ENCODE results near the gene GAS5. TPM values are rescaled to one million over a fixed set of nuclear protein-coding genes. Genes with fewer than 3 reads are reported as not detected.

The GAS5 gene
- total RNA-seq, 1 experiment from 2014 or later = 112 TPM

- no peaks in the 10 kb centered on the region for H3K9me3 ChIP-seq (ENCODE audit: low read length)
- no peak overlapping the region for H3K4me2 ChIP-seq (ENCODE audit: low read length)
- H3K36me3 ChIP-seq (ENCODE audit: low read depth, low read length) = no peaks in the 10 kb centered on the region
- ChIA-PET CTCF (no interaction called here), POLR2A (ENCODE audit: unreplicated experiment) (no interaction called here)
- DNase-seq (no peak), ATAC-seq (no peak)
- TF ChIP-seq CTCF (conservative IDR thresholded peaks at IDR 0.05; ENCODE audit: low read depth, low read length) (no peak), EZH2 (IDR thresholded peaks at IDR 0.05; ENCODE audit: low read length, unreplicated experiment) (no peak), EZH2phosphoT487 (IDR thresholded peaks at IDR 0.05; ENCODE audit: borderline replicate concordance, low read length) (no peak)
- H3K9ac ChIP-seq (ENCODE audit: low read length) = no peak overlapping the region
- no peak overlapping the region for H3K27ac ChIP-seq (ENCODE audit: low read length)
- H4K20me1 ChIP-seq (ENCODE audit: low read length) = no peaks in the 10 kb centered on the region
- intact Hi-C loops (cut with micrococcal nuclease) = no loop called here
- H3F3A ChIP-seq (ENCODE audit: low read length, unreplicated experiment) = no peaks in the 10 kb centered on the region
- no peaks in the 10 kb centered on the region for H3K9me2 ChIP-seq (replicated peaks; ENCODE audit: low read length)
- BruUV-seq (replicated peaks) = no TSS peak
- no peaks in the 10 kb centered on the region for H3K79me2 ChIP-seq (ENCODE audit: low read length)
- H3K4me1 ChIP-seq (ENCODE audit: insufficient read depth, low read length) = no peaks in the 10 kb centered on the region
- no peak overlapping the region for H2AFZ ChIP-seq (ENCODE audit: low read length)
- no peak overlapping the region for H3K4me3 ChIP-seq (ENCODE audit: low read length)
- H3K27me3 ChIP-seq (ENCODE audit: low read length) = no peaks in the 10 kb centered on the region
These were observed 36.2 kb upstream of the GAS5 start for GRCh38 chr1:173903827-173904531.

- H3K79me2 ChIP-seq (ENCODE audit: low read length) = no peaks in the 10 kb centered on the region
- no peak overlapping the region for H3K27ac ChIP-seq (ENCODE audit: low read length)
- no peaks in the 10 kb centered on the region for H3F3A ChIP-seq (ENCODE audit: low read length, unreplicated experiment)
- no peaks in the 10 kb centered on the region for H3K9me2 ChIP-seq (replicated peaks; ENCODE audit: low read length)
- no peaks in the 10 kb centered on the region for H4K20me1 ChIP-seq (ENCODE audit: low read length)
- ChIA-PET POLR2A (ENCODE audit: unreplicated experiment) (no interaction called here), CTCF (no interaction called here)
- no peak overlapping the region for H3K4me2 ChIP-seq (ENCODE audit: low read length)
- H3K9me3 ChIP-seq (ENCODE audit: low read length) = no peaks in the 10 kb centered on the region
- H2AFZ ChIP-seq (ENCODE audit: low read length) = no peak overlapping the region
- no peak overlapping the region for H3K9ac ChIP-seq (ENCODE audit: low read length)
- ATAC-seq = no peak
- intact Hi-C loops (cut with micrococcal nuclease) = no loop called here
- no peaks in the 10 kb centered on the region for H3K36me3 ChIP-seq (ENCODE audit: low read depth, low read length)
- TF ChIP-seq EZH2 (IDR thresholded peaks at IDR 0.05; ENCODE audit: low read length, unreplicated experiment) (no peak), CTCF (conservative IDR thresholded peaks at IDR 0.05; ENCODE audit: low read depth, low read length) (no peak), EZH2phosphoT487 (IDR thresholded peaks at IDR 0.05; ENCODE audit: borderline replicate concordance, low read length) (no peak)
- H3K4me3 ChIP-seq (ENCODE audit: low read length) = no peak overlapping the region
- no peaks in the 10 kb centered on the region for H3K27me3 ChIP-seq (ENCODE audit: low read length)
- no peaks in the 10 kb centered on the region for H3K4me1 ChIP-seq (ENCODE audit: insufficient read depth, low read length)
- no TSS peak for BruUV-seq (replicated peaks)
- no peak for DNase-seq
These were observed 33.2 kb upstream of the GAS5 start for GRCh38 chr1:173900992-173901391.

GRCh38 chr1:173900427-173900826 lies 32.6 kb upstream of the GAS5 start:
- Histone ChIP-seq H3K4me3 (ENCODE audit: low read length) (no peak overlapping the region), H2AFZ (ENCODE audit: low read length) (no peak overlapping the region), H3K36me3 (ENCODE audit: low read depth, low read length) (no peaks in the 10 kb centered on the region), H3K9me3 (ENCODE audit: low read length) (no peaks in the 10 kb centered on the region), H3K27me3 (ENCODE audit: low read length) (no peaks in the 10 kb centered on the region), H3K79me2 (ENCODE audit: low read length) (no peaks in the 10 kb centered on the region), H4K20me1 (ENCODE audit: low read length) (no peaks in the 10 kb centered on the region), H3K4me1 (ENCODE audit: insufficient read depth, low read length) (no peaks in the 10 kb centered on the region), H3K4me2 (ENCODE audit: low read length) (no peak overlapping the region), H3K27ac (ENCODE audit: low read length) (no peak overlapping the region), H3F3A (ENCODE audit: low read length, unreplicated experiment) (no peaks in the 10 kb centered on the region), H3K9ac (ENCODE audit: low read length) (no peak overlapping the region), H3K9me2 (replicated peaks; ENCODE audit: low read length) (no peaks in the 10 kb centered on the region)
- intact Hi-C loops (cut with micrococcal nuclease) = no loop called here
- DNase-seq (no peak), ATAC-seq (no peak)
- TF ChIP-seq CTCF (conservative IDR thresholded peaks at IDR 0.05; ENCODE audit: low read depth, low read length) (no peak), EZH2 (IDR thresholded peaks at IDR 0.05; ENCODE audit: low read length, unreplicated experiment) (no peak), EZH2phosphoT487 (IDR thresholded peaks at IDR 0.05; ENCODE audit: borderline replicate concordance, low read length) (no peak)
- CTCF ChIA-PET = no interaction called here
- BruUV-seq (replicated peaks) = no TSS peak
- POLR2A ChIA-PET (ENCODE audit: unreplicated experiment) = no interaction called here

Data from PC-3 (cell line).